HCT116 (cell line): ENCODE data around the gene ACSL3. TPM values are rescaled to one million over a fixed set of nuclear protein-coding genes. Genes with fewer than 3 reads are reported as not detected.

ENCODE experiments used
- ATAC-seq: fragments of 200-7000 bp; cut with Tn5 transposase; 2 replicates; pipeline ENCODE4 v1.9.1; 2020; ENCODE audit warnings: mild to moderate bottlenecking, moderate library complexity
- BruUV-seq: library from RNA; stranded (reverse); fragments of 400-500 nt; replicated peaks from 2 replicates; lab custom pipeline; 2021; lab: Mats Ljungman, UMichigan
- CTCF ChIA-PET: fragments of 300-600 bp; sonication (Branson Sonifier 250); formaldehyde crosslinking; loops from one replicate; lab custom pipeline; 2021; ENCODE audit warnings: antibody characterized with exemption; lab: Charles Lee
- POLR2A ChIA-PET: fragments of 300-600, 350-600 bp; sonication (Branson Sonifier 250); formaldehyde crosslinking; loops from one replicate; lab custom pipeline; 2021; ENCODE audit warnings: antibody characterized with exemption; lab: Charles Lee
- RAD21 ChIA-PET, 2 experiments: fragments of 300-600 bp; sonication (Branson Sonifier 250); formaldehyde crosslinking; loops; one replicate each; lab custom pipeline; 2023; ENCODE audit warnings: low total read pairs in 2 of 2; ENCODE audit not compliant: uncharacterized antibody in 2 of 2, unreplicated experiment in 2 of 2, low non-redundant PET in 1 of 2; lab: Charles Lee
- DNase-seq: peaks from one replicate; pipeline ENCODE4 v3.0.0-alpha.2; 2010; ENCODE audit warnings: low read depth, low spot score
- H2AFZ ChIP-seq: fragments of 200-600 bp; shearing (Covaris generic), sonication (generic); 2 replicates; pipeline ENCODE4 v1.6.1; 2017; ENCODE audit warnings: low read depth, mixed run types, mixed read lengths, antibody characterized with exemption, low read length; ENCODE audit not compliant: poor library complexity, severe bottlenecking
- H3K27ac ChIP-seq: 2 replicates; pipeline ENCODE4 v1.5.1; 2012; ENCODE audit warnings: low read depth, low read length
- H3K27me3 ChIP-seq: fragments of 200-600 bp; sonication (generic); 2 replicates; pipeline ENCODE4 v1.6.1; 2016; ENCODE audit warnings: mixed run types, low read length, mixed read lengths; ENCODE audit not compliant: insufficient read depth
- H3K36me3 ChIP-seq, 2 experiments: fragments of 200-500 bp in 1 of 2; fragments of 200-600 bp in 1 of 2; sonication (Bioruptor generic) in 1 of 2; sonication (generic) in 1 of 2; 2 replicates each; pipeline versions ENCODE4 v1.5.1 to v1.6.1; 2014 to 2016; ENCODE audit warnings: low read length in 2 of 2, inconsistent platforms in 1 of 2, mixed read lengths in 1 of 2, mixed run types in 1 of 2; ENCODE audit not compliant: insufficient read depth in 2 of 2, control insufficient read depth in 1 of 2
- H3K4me1 ChIP-seq, 2 experiments: fragments of 200-600 bp in 1 of 2; sonication (generic) in 1 of 2; 2 replicates each; pipeline versions ENCODE4 v1.5.1 to v1.6.1; 2012 to 2017; ENCODE audit warnings: low read length in 2 of 2, inconsistent platforms in 1 of 2, mild to moderate bottlenecking in 1 of 2, mixed read lengths in 1 of 2, mixed run types in 1 of 2, moderate library complexity in 1 of 2; ENCODE audit not compliant: insufficient read depth in 2 of 2, control insufficient read depth in 1 of 2
- H3K4me2 ChIP-seq: fragments of 200-600 bp; sonication (generic); 2 replicates; pipeline ENCODE4 v1.6.1; 2017; ENCODE audit warnings: mixed run types, low read length, mixed read lengths
- H3K4me3 ChIP-seq, 2 experiments: fragments of 200-600 bp in 1 of 2; sonication (generic) in 1 of 2; replicated peaks in 1 of 2; 2 replicates each; pipeline ENCODE4 v1.5.1; 2011 to 2016; ENCODE audit warnings: low read length in 2 of 2, control low read depth in 1 of 2, low read depth in 1 of 2, mild to moderate bottlenecking in 1 of 2, mixed read lengths in 1 of 2, mixed run types in 1 of 2
- H3K79me2 ChIP-seq: fragments of 200-600 bp; sonication (generic); 2 replicates; pipeline ENCODE4 v1.6.1; 2017; ENCODE audit warnings: mild to moderate bottlenecking, mixed run types, low read length, moderate library complexity, mixed read lengths; ENCODE audit not compliant: insufficient read depth
- H3K9ac ChIP-seq: fragments of 200-600 bp; sonication (generic); 2 replicates; pipeline ENCODE4 v1.6.1; 2016; ENCODE audit warnings: low read length, mixed read lengths
- H3K9me2 ChIP-seq: fragments of 200-600 bp; sonication (generic), shearing (Covaris generic); 2 replicates; pipeline ENCODE4 v1.6.1; 2017; ENCODE audit warnings: mixed run types, mild to moderate bottlenecking, moderate library complexity; ENCODE audit not compliant: insufficient read depth
- H3K9me3 ChIP-seq, 2 experiments: fragments of 200-500 bp in 1 of 2; fragments of 200-600 bp in 1 of 2; sonication (Bioruptor generic) in 1 of 2; sonication (generic) in 1 of 2; 2 replicates each; pipeline ENCODE4 v1.6.1; 2014 to 2017; ENCODE audit warnings: low read length in 2 of 2, mixed read lengths in 2 of 2, inconsistent platforms in 1 of 2, low read depth in 1 of 2, mild to moderate bottlenecking in 1 of 2, mixed run types in 1 of 2, moderate library complexity in 1 of 2; ENCODE audit not compliant: control insufficient read depth in 1 of 2, insufficient read depth in 1 of 2
- H4K20me1 ChIP-seq: fragments of 200-600 bp; sonication (generic), shearing (Covaris generic); 2 replicates; pipeline ENCODE4 v1.6.1; 2017; ENCODE audit warnings: mixed run types, mild to moderate bottlenecking, moderate library complexity; ENCODE audit not compliant: insufficient read depth
- ATF3 ChIP-seq: IDR thresholded peaks from 2 replicates; pipeline ENCODE4 v1.6.1; 2012
- CBX3 ChIP-seq: IDR thresholded peaks from 2 replicates; pipeline ENCODE4 v1.6.1; 2012; ENCODE audit warnings: low read depth
- CEBPB ChIP-seq: IDR thresholded peaks from 2 replicates; pipeline ENCODE4 v1.6.1; 2012; ENCODE audit warnings: low read depth
- EGR1 ChIP-seq: IDR thresholded peaks from 2 replicates; pipeline ENCODE4 v1.6.1; 2012; ENCODE audit warnings: low read depth
- ELF1 ChIP-seq: IDR thresholded peaks from 2 replicates; pipeline ENCODE4 v1.6.1; 2012; ENCODE audit warnings: low read depth, borderline replicate concordance
- EZH2 ChIP-seq: fragments of 200-600 bp; sonication (generic); IDR thresholded peaks from 2 replicates; pipeline ENCODE4 v1.6.1; 2017; ENCODE audit warnings: antibody characterized with exemption, mixed run types
- EZH2phosphoT487 ChIP-seq: fragments of 200-600 bp; IDR thresholded peaks from 2 replicates; pipeline ENCODE4 v1.6.1; 2018; ENCODE audit warnings: antibody characterized with exemption, borderline replicate concordance
- FOSL1 ChIP-seq: IDR thresholded peaks from 2 replicates; pipeline ENCODE4 v1.6.1; 2012; ENCODE audit warnings: low read depth
- POLR2AphosphoS5 ChIP-seq: IDR thresholded peaks from 2 replicates; pipeline ENCODE4 v1.6.1; 2011; ENCODE audit warnings: mild to moderate bottlenecking, low read depth, low read length, moderate library complexity
- RAD21 ChIP-seq: IDR thresholded peaks from 2 replicates; pipeline ENCODE4 v1.6.1; 2012; ENCODE audit warnings: low read depth, mild to moderate bottlenecking
- REST ChIP-seq: IDR thresholded peaks from 2 replicates; pipeline ENCODE4 v1.6.1; 2012; ENCODE audit warnings: low read depth
- SIN3A ChIP-seq: IDR thresholded peaks from 2 replicates; pipeline ENCODE4 v1.6.1; 2012; ENCODE audit warnings: low read depth
- SP1 ChIP-seq: IDR thresholded peaks from 2 replicates; pipeline ENCODE4 v1.6.1; 2012; ENCODE audit warnings: low read depth
- TCF7L2 ChIP-seq: IDR thresholded peaks from 2 replicates; pipeline ENCODE4 v1.7.0; 2011; ENCODE audit warnings: borderline replicate concordance, inconsistent platforms; ENCODE audit not compliant: insufficient read depth, insufficient read length; ENCODE audit errors: extremely low read depth
- intact Hi-C: fragments of 100-400 bp; cut with micrococcal nuclease; formaldehyde crosslinking; loops from 2 replicates; pipeline ENCODE4 v1.10.0; 2022
- total RNA-seq: library from RNA; stranded (reverse); gene quantifications from one replicate; pipeline ENCODE4 v1.2.1, GENCODE V29; 2021; ENCODE audit not compliant: unreplicated experiment

The ACSL3 gene
- total RNA-seq, 1 experiment from 2014 or later, result 142 TPM

GRCh38 chr2:222979484-222979883, 118.6 kb downstream of the ACSL3 start:
- Histone ChIP-seq H3K27me3 (no peaks in the 10 kb centered on the region), H3K4me3 (no peak overlapping the region), H3K9me3 (no peaks in the 10 kb centered on the region), H3K4me1 (peaks cover 0 to 4% of the 10 kb centered on the region in 2 experiments; a peak in 1 of 4 replicates), H3K36me3 (no peaks in the 10 kb centered on the region), H4K20me1 (no peaks in the 10 kb centered on the region), H3K9me2 (no peaks in the 10 kb centered on the region), H3K4me2 (no peak overlapping the region), H3K27ac (no peak overlapping the region), H3K9ac (no peak overlapping the region), H3K79me2 (no peaks in the 10 kb centered on the region), H2AFZ (no peak overlapping the region)
- no TSS peak for BruUV-seq
- POLR2A ChIA-PET, result no interaction called here
- TF ChIP-seq CEBPB, result no peak
- TF ChIP-seq TCF7L2, result no peak
- intact Hi-C loops, result loop anchor here (10.0 kb wide), 2 partner anchors 545 to 985 kb away; no protein-coding TSS in a partner anchor
- ATAC-seq (no peak), DNase-seq (no peak)
- CTCF ChIA-PET, result no interaction called here
- RAD21 ChIA-PET, result no interaction called here

- intact Hi-C loops, result no loop called here
- no peaks in the 10 kb centered on the region for H3K36me3 ChIP-seq
- H3K4me2 ChIP-seq, result no peak overlapping the region
- H3K79me2 ChIP-seq, result no peaks in the 10 kb centered on the region
- ATAC-seq, result peak; percentile 67
- ChIA-PET RAD21 (no interaction called here), CTCF (interaction anchor here (1.0 to 1.6 kb wide), 3 partner anchors 10 to 120 kb away, joined by 4 to 5 read pairs (median 4); no protein-coding TSS in a partner anchor), POLR2A (no interaction called here)
- peaks cover 3 to 4% of the 10 kb centered on the region in 2 experiments; a peak in 2 of 4 replicates for H3K9me3 ChIP-seq
- no peak overlapping the region for H3K9ac ChIP-seq
- peaks cover 0 to 4% of the 10 kb centered on the region in 2 experiments; a peak in 1 of 4 replicates for H3K4me1 ChIP-seq
- H4K20me1 ChIP-seq, result no peaks in the 10 kb centered on the region
- peak; percentile 65 for DNase-seq
- no peaks in the 10 kb centered on the region for H3K9me2 ChIP-seq
- no peak overlapping the region for H3K27ac ChIP-seq
- H2AFZ ChIP-seq, result no peak overlapping the region
- H3K4me3 ChIP-seq, result no peak overlapping the region
- no TSS peak for BruUV-seq
- H3K27me3 ChIP-seq, result no peaks in the 10 kb centered on the region
- no peak for TF ChIP-seq REST
- TF ChIP-seq POLR2AphosphoS5, result no peak
- peak; percentile 85 for TF ChIP-seq RAD21
- peak; percentile 61; the same call in 1 of the 2 replicates for TF ChIP-seq ATF3
- TF ChIP-seq CBX3, result peak; percentile 74; the same call in 1 of the 2 replicates
- peak; percentile 24 for TF ChIP-seq TCF7L2
- TF ChIP-seq EZH2, result no peak
- TF ChIP-seq SIN3A, result no peak
- peak; percentile 89 for TF ChIP-seq CEBPB
- no peak for TF ChIP-seq EGR1
- TF ChIP-seq EZH2phosphoT487, result no peak
- TF ChIP-seq ELF1, result no peak
- TF ChIP-seq FOSL1, result no peak
- TF ChIP-seq SP1, result no peak; the same call in 1 of the 2 replicates
Measured at GRCh38 chr2:222982010-222982908, 121.4 kb downstream of the ACSL3 start.
